ENCODE measurements around the gene BMAL1. TPM values are rescaled to one million over a fixed set of nuclear protein-coding genes. Genes with fewer than 3 reads are reported as not detected.

Gene BMAL1
- total RNA-seq, 1 experiment from 2014 or later = 3.3 TPM

DNA sequence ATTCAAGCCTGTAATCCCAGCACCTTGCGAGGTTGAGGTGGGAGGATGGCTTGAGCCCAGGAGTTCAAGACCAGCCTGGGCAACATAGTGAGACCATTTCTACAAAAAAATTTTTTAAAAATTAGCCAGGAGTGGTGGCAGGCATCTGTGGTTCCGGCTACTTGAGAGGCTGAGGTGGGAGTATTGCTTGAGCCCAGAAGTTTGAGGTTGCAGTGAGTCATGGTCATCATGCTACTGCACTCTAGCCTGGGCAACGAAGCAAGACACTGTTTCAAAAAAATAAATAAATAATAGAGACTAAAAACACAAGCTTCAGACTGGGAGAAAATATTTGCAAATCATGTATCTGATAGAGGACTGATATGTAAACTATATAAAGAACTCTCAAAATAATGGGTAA lies 152.2 kb downstream of the BMAL1 start:
- no peak overlapping the region for H2AFZ ChIP-seq (ENCODE audit: low read length)
- H2BK15ac ChIP-seq (ENCODE audit: low read depth, low read length) = no peak overlapping the region
- peaks cover 31 to 36% of the 10 kb centered on the region in 2 experiments for H3K9me3 Mint-ChIP-seq
- no peak overlapping the region for H3K4me3 Mint-ChIP-seq
- H3K9me3 ChIP-seq (ENCODE audit: control insufficient read depth, low read depth, low read length) = no peaks in the 10 kb centered on the region
- DNase-seq = no peak
- H3K9ac ChIP-seq (ENCODE audit: extremely low read depth, insufficient read length, low read length) = no peak overlapping the region
- no peak overlapping the region for H3K23ac ChIP-seq (ENCODE audit: insufficient read length, low read depth, low read length)
- no CpG with 5 or more reads among the region's 3 CpGs for WGBS (ENCODE audit: extremely low coverage, insufficient read length, low lambda C conversion rate)
- peaks cover 15 to 23% of the 10 kb centered on the region in 2 experiments for H3K4me1 Mint-ChIP-seq
- no peak overlapping the region for H3K27ac Mint-ChIP-seq
- H4K91ac ChIP-seq (ENCODE audit: insufficient read length, low read depth, low read length) = no peak overlapping the region
- no peaks in the 10 kb centered on the region for H3K23me2 ChIP-seq (ENCODE audit: insufficient read length, low read depth, low read length, poor library complexity, severe bottlenecking)
- H3K4me2 ChIP-seq (ENCODE audit: insufficient read depth, insufficient read length, low read length) = no peak overlapping the region
- H2BK120ac ChIP-seq (ENCODE audit: low read depth, low read length, poor library complexity, severe bottlenecking) = no peak overlapping the region
- H3K4me1 ChIP-seq (ENCODE audit: insufficient read depth, low read length) = no peaks in the 10 kb centered on the region
- no peak overlapping the region for H3K27ac ChIP-seq (ENCODE audit: insufficient read length, low read depth, low read length)
- TF ChIP-seq, protein P1, sequence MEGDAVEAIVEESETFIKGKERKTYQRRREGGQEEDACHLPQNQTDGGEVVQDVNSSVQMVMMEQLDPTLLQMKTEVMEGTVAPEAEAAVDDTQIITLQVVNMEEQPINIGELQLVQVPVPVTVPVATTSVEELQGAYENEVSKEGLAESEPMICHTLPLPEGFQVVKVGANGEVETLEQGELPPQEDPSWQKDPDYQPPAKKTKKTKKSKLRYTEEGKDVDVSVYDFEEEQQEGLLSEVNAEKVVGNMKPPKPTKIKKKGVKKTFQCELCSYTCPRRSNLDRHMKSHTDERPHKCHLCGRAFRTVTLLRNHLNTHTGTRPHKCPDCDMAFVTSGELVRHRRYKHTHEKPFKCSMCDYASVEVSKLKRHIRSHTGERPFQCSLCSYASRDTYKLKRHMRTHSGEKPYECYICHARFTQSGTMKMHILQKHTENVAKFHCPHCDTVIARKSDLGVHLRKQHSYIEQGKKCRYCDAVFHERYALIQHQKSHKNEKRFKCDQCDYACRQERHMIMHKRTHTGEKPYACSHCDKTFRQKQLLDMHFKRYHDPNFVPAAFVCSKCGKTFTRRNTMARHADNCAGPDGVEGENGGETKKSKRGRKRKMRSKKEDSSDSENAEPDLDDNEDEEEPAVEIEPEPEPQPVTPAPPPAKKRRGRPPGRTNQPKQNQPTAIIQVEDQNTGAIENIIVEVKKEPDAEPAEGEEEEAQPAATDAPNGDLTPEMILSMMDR (conservative IDR thresholded peaks at IDR 0.05) = no peak
- no peaks in the 10 kb centered on the region; the same call in 1 of the 2 replicates for H3K79me2 ChIP-seq (ENCODE audit: insufficient read depth, low read length)
- no peak overlapping the region for H3K18ac ChIP-seq (ENCODE audit: insufficient read length, low read depth, low read length)
- H4K20me1 ChIP-seq (ENCODE audit: control insufficient read depth, insufficient read depth, insufficient read length) = no peaks in the 10 kb centered on the region
- no peak overlapping the region for H3T11ph ChIP-seq (ENCODE audit: low read length)
- H3K56ac ChIP-seq (ENCODE audit: insufficient read length, low read depth, low read length) = no peak overlapping the region
- H3K4ac ChIP-seq (ENCODE audit: low read depth, low read length) = no peak overlapping the region
- no peak overlapping the region for H2BK12ac ChIP-seq (ENCODE audit: insufficient read length, low read depth, low read length)
- no peak overlapping the region for H4K5ac ChIP-seq (ENCODE audit: insufficient read length, low read depth, low read length)
- H2BK20ac ChIP-seq (ENCODE audit: low read depth, low read length, poor library complexity, severe bottlenecking) = no peak overlapping the region
- H3K36me3 Mint-ChIP-seq (ENCODE audit: insufficient read depth in 1 of 3, low read depth in 3 of 3) = peaks cover 17 to 48% (median 34%) of the 10 kb centered on the region in 3 experiments
- H2BK5ac ChIP-seq (ENCODE audit: insufficient read length, low read length) = no peak overlapping the region
- no peaks in the 10 kb centered on the region for H3K79me1 ChIP-seq (ENCODE audit: insufficient read depth, low read depth, low read length, poor library complexity, severe bottlenecking)
- no peaks in the 10 kb centered on the region for H3K27me3 ChIP-seq (ENCODE audit: insufficient read depth, low read length)
- no peak overlapping the region for H2AK5ac ChIP-seq (ENCODE audit: insufficient read length, low read length)
- no peaks in the 10 kb centered on the region for H3K27me3 Mint-ChIP-seq (ENCODE audit: low read depth)
- H4K8ac ChIP-seq (replicated peaks; ENCODE audit: insufficient read length, low read depth, low read length) = no peak overlapping the region
- no peak overlapping the region for H3K14ac ChIP-seq (ENCODE audit: insufficient read depth, low read length)
